HepG2 (cell line): Measurements from ENCODE around the gene SYNPO. TPM values are rescaled to one million over a fixed set of nuclear protein-coding genes. Genes with fewer than 3 reads are reported as not detected.

ENCODE experiments used
- ATAC-seq: fragments of 200-7000 bp; cut with Tn5 transposase; 3 replicates; pipeline ENCODE4 v1.9.1; 2020; ENCODE audit warnings: mild to moderate bottlenecking, moderate library complexity
- BruUV-seq: library from RNA; stranded (reverse); fragments of 400-500 nt; replicated peaks from 2 replicates; lab custom pipeline; 2021; lab: Mats Ljungman, UMichigan
- CTCF ChIA-PET: fragments of 300-600 bp; formaldehyde crosslinking; extraction: SDS; loops from one replicate; lab custom pipeline; 2021; ENCODE audit warnings: low total read pairs, inconsistent platforms, low intra/inter-chr PET ratio; lab: Yijun Ruan, JAX
- POLR2A ChIA-PET: fragments of 350-600 bp; sonication (Branson Sonifier 250); formaldehyde crosslinking; loops from one replicate; lab custom pipeline; 2020; ENCODE audit warnings: antibody characterized with exemption, inconsistent platforms; lab: Yijun Ruan, JAX
- DNase-seq: peaks from one replicate; pipeline ENCODE4 v3.0.0-alpha.2; 2015; ENCODE audit warnings: low spot score
- FAIRE-seq: peaks from 3 replicates; lab custom pipeline; 2011; peaks lifted over from hg19 to GRCh38; lab: Jason Lieb, UNC
- H2AFZ ChIP-seq: one replicate; pipeline ENCODE4 v1.6.1; 2011; ENCODE audit warnings: low read length, inconsistent platforms
- H3K27ac ChIP-seq: fragments of 300-600 bp; 3 replicates; pipeline ENCODE4 v1.8.0; 2011; ENCODE audit warnings: mixed run types, mild to moderate bottlenecking, mixed read lengths, low read length, inconsistent platforms; ENCODE audit not compliant: insufficient read depth; ENCODE audit errors: extremely low read length
- H3K27me3 ChIP-seq, 2 experiments: fragments of 200-600 bp in 1 of 2; 2 replicates in 1 of 2; 3 replicates in 1 of 2; pipeline versions ENCODE4 v1.6.0 to v1.8.0; 2011; ENCODE audit warnings: low read length in 2 of 2, mild to moderate bottlenecking in 2 of 2, moderate library complexity in 2 of 2, inconsistent platforms in 1 of 2; ENCODE audit not compliant: insufficient read depth in 2 of 2, control insufficient read depth in 1 of 2
- H3K36me3 ChIP-seq, 2 experiments: fragments of 200-600 bp in 1 of 2; replicated peaks in 1 of 2; 2 replicates in 1 of 2; 3 replicates in 1 of 2; pipeline versions ENCODE4 v1.5.1 to v1.8.0; 2011; ENCODE audit warnings: low read length in 2 of 2, inconsistent platforms in 1 of 2; ENCODE audit not compliant: insufficient read depth in 2 of 2, control insufficient read depth in 1 of 2
- H3K4me1 ChIP-seq: 2 replicates; pipeline ENCODE4 v1.5.1; 2012; ENCODE audit warnings: low read length, inconsistent platforms; ENCODE audit not compliant: insufficient read depth
- H3K4me2 ChIP-seq: 2 replicates; pipeline ENCODE4 v1.6.0; 2011; ENCODE audit warnings: low read depth, low read length, inconsistent platforms
- H3K4me3 ChIP-seq, 3 experiments: fragments of 200-600 bp in 1 of 3; sonication (generic), shearing (Covaris generic) in 1 of 3; replicated peaks in 1 of 3; 2 replicates each; pipeline ENCODE4 v1.5.1; 2011 to 2016; ENCODE audit warnings: low read length in 3 of 3, inconsistent platforms in 2 of 3, low read depth in 2 of 3, mild to moderate bottlenecking in 2 of 3, control low read depth in 1 of 3, mixed read lengths in 1 of 3; ENCODE audit not compliant: insufficient read depth in 1 of 3
- H3K79me2 ChIP-seq: one replicate; pipeline ENCODE4 v1.6.1; 2011; ENCODE audit warnings: low read length, inconsistent platforms; ENCODE audit not compliant: insufficient read depth
- H3K9ac ChIP-seq: 2 replicates; pipeline ENCODE4 v1.6.0; 2011; ENCODE audit warnings: mild to moderate bottlenecking, low read depth, low read length, inconsistent platforms; ENCODE audit not compliant: insufficient read depth
- H3K9me3 ChIP-seq: 2 replicates; pipeline ENCODE4 v1.5.1; 2012; ENCODE audit warnings: mild to moderate bottlenecking, low read length
- H4K20me1 ChIP-seq: 2 replicates; pipeline ENCODE4 v1.6.0; 2011; ENCODE audit warnings: inconsistent platforms, mild to moderate bottlenecking, low read length, moderate library complexity; ENCODE audit not compliant: insufficient read depth
- ARID5B ChIP-seq: IDR thresholded peaks from 2 replicates; pipeline ENCODE4 v1.4.0; 2020; ENCODE audit warnings: mild to moderate bottlenecking, missing genetic modification reagents
- CENPBD1 ChIP-seq: sonication (generic); formaldehyde crosslinking; IDR thresholded peaks from 2 replicates; pipeline ENCODE4 v1.8.0; 2022; ENCODE audit warnings: missing genetic modification reagents, low read depth, mild to moderate bottlenecking, borderline replicate concordance
- NFRKB ChIP-seq: fragments of 450-650 bp; IDR thresholded peaks from 2 replicates; pipeline ENCODE4 v1.6.1; 2017
- UBTF ChIP-seq: sonication (generic); formaldehyde crosslinking; IDR thresholded peaks from 2 replicates; pipeline ENCODE4 v1.4.0; 2020; ENCODE audit warnings: mild to moderate bottlenecking, missing genetic modification reagents
- ZNF234 ChIP-seq: sonication (generic); formaldehyde crosslinking; conservative IDR thresholded peaks from 2 replicates; pipeline ENCODE4 v1.5.1; 2020; ENCODE audit warnings: mild to moderate bottlenecking, missing genetic modification reagents
- ZNF704 ChIP-seq: sonication (generic); formaldehyde crosslinking; IDR thresholded peaks from 2 replicates; pipeline ENCODE4 v1.8.1; 2023; ENCODE audit warnings: mild to moderate bottlenecking, inconsistent platforms, moderate library complexity, missing genetic modification reagents, borderline replicate concordance
- WGBS: methylation state at CpG from one replicate; pipeline ENCODE4 v1.1.6; 2017; ENCODE audit warnings: low lambda C conversion rate; 5-methylcytosine and 5-hydroxymethylcytosine counted together
- in situ Hi-C: cut with HindIII; loops from 2 replicates; pipeline ENCODE4 v1.10.0; 2017; ENCODE audit warnings: low pct_unique_long_range_greater_than_20kb; ENCODE audit not compliant: extremely low pct_ligation_motif_present
- intact Hi-C: fragments of 100-400 bp; cut with micrococcal nuclease; formaldehyde crosslinking; loops from one replicate; pipeline ENCODE4 v1.10.0; 2022; ENCODE audit not compliant: unreplicated experiment
- polyA plus RNA-seq, 8 experiments: library from polyadenylated mRNA; depleted of rRNA in 3 of 8; stranded (reverse) in 7 of 8; unstranded in 1 of 8; fragments of >200 nt; fragmentation: Illumina TruSeq in 4 of 8; extraction: Trizol in 4 of 8; gene quantifications; 2 replicates each; pipeline versions ENCODE4 v1.2.1 to v1.2.3, GENCODE V29; 2011 to 2016; ENCODE audit warnings: low read depth in 4 of 8, missing spikeins in 1 of 8, mixed read lengths in 1 of 8; ENCODE audit not compliant: insufficient read depth in 1 of 8
- total RNA-seq, 5 experiments: library from RNA; depleted of rRNA; stranded (reverse); fragments of >200 nt; fragmentation: Illumina TruSeq; extraction: Trizol; gene quantifications; 2 replicates each; pipeline ENCODE4 v1.2.3, GENCODE V29; 2016; ENCODE audit warnings: low read depth in 1 of 5
- TF ChIP-seq, protein P1 (sequence below): sonication (generic); formaldehyde crosslinking; IDR thresholded peaks from 2 replicates; pipeline ENCODE4 v1.4.0; 2020; ENCODE audit warnings: missing genetic modification reagents, mild to moderate bottlenecking, borderline replicate concordance
- TF ChIP-seq, protein P2 (sequence below): IDR thresholded peaks from 2 replicates; pipeline ENCODE4 v1.6.1; 2016; ENCODE audit warnings: missing biosample characterization, missing genetic modification reagents, low read depth

SYNPO gene
- total and polyA plus RNA-seq, 2 of the 13 experiments (the other 11 are each of a cell fraction or from before 2014, with no cell fraction given): 0.09 to 0.30 TPM

GRCh38 chr5:150630461-150631325 lies 9.8 kb upstream of the SYNPO start:
- Histone ChIP-seq H4K20me1 (no peaks in the 10 kb centered on the region), H3K36me3 (no peaks in the 10 kb centered on the region), H2AFZ (no peak overlapping the region), H3K4me3 (no peak overlapping the region), H3K9ac (no peak overlapping the region), H3K27me3 (peaks cover 0 to 16% of the 10 kb centered on the region in 2 experiments; a peak in 4 of 5 replicates), H3K4me2 (0 out of 2 replicates have a peak overlapping the region, but pooled peaks have one; percentile 13), H3K79me2 (no peaks in the 10 kb centered on the region), H3K27ac (no peak overlapping the region), H3K4me1 (peaks cover 10% of the 10 kb centered on the region), H3K9me3 (no peaks in the 10 kb centered on the region)
- ATAC-seq (peak; percentile 45), FAIRE-seq (no peak), DNase-seq (no peak)
- 39% methylated on average over 9 of the region's 9 CpGs for WGBS
- intact Hi-C loops: loop anchor here (10.0 kb wide), 1 partner anchor 166 kb away; no protein-coding TSS in a partner anchor
- ChIA-PET CTCF (no interaction called here), POLR2A (interaction anchor here (1.0 kb wide), 1 partner anchor 10 kb away, joined by 3 read pairs; the partner anchor contains the start of gene SYNPO)
- BruUV-seq: no TSS peak
- in situ Hi-C loops: no loop called here
- TF ChIP-seq UBTF (CRISPR knock-in tag) (0 out of 2 replicates have a peak, but pooled peaks have one; percentile 22), ARID5B (CRISPR knock-in tag) (no peak), NFRKB (no peak), CENPBD1 (no peak), ZNF234 (no peak), ZNF704 (no peak)
- TF ChIP-seq, protein P1, sequence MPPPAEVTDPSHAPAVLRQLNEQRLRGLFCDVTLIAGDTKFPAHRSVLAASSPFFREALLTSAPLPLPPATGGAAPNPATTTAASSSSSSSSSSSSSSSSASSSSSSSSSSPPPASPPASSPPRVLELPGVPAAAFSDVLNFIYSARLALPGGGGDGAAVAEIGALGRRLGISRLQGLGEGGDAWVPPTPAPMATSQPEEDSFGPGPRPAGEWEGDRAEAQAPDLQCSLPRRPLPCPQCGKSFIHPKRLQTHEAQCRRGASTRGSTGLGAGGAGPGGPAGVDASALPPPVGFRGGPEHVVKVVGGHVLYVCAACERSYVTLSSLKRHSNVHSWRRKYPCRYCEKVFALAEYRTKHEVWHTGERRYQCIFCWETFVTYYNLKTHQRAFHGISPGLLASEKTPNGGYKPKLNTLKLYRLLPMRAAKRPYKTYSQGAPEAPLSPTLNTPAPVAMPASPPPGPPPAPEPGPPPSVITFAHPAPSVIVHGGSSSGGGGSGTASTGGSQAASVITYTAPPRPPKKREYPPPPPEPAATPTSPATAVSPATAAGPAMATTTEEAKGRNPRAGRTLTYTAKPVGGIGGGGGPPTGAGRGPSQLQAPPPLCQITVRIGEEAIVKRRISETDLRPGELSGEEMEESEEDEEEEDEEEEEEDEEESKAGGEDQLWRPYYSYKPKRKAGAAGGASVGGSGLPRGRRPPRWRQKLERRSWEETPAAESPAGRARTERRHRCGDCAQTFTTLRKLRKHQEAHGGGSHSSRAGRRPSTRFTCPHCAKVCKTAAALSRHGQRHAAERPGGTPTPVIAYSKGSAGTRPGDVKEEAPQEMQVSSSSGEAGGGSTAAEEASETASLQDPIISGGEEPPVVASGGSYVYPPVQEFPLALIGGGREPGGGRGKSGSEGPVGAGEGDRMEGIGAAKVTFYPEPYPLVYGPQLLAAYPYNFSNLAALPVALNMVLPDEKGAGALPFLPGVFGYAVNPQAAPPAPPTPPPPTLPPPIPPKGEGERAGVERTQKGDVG (CRISPR knock-in tag): no peak
- TF ChIP-seq, protein P2, sequence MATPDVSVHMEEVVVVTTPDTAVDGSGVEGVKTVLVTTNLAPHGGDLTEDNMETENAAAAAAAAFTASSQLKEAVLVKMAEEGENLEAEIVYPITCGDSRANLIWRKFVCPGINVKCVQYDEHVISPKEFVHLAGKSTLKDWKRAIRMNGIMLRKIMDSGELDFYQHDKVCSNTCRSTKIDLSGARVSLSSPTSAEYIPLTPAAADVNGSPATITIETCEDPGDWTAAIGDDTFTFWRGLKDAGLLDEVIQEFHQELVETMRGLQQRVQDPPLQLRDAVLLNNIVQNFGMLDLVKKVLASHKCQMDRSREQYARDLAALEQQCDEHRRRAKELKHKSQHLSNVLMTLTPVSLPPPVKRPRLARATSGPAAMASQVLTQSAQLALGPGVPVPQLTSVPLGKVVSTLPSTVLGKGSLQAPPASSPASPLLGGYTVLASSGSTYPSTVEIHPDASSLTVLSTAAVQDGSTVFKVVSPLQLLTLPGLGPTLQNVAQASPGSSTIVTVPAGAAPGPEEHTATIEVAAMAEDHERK: no peak
